NCI-H1105 treated with DMSO at 0.1 percent for 48 hours (cell line): ENCODE data around the gene C11orf91.
"Not testable (repeated sequence)": the region's sequence is repeated elsewhere in the genome, so short reads cannot be mapped to it uniquely, and the experiment has no call there.

Experiments used
- DNase-seq: peaks from one replicate; lab custom pipeline; 2025; lab: John Stamatoyannopoulos, UW

C11orf91 gene

DNA sequence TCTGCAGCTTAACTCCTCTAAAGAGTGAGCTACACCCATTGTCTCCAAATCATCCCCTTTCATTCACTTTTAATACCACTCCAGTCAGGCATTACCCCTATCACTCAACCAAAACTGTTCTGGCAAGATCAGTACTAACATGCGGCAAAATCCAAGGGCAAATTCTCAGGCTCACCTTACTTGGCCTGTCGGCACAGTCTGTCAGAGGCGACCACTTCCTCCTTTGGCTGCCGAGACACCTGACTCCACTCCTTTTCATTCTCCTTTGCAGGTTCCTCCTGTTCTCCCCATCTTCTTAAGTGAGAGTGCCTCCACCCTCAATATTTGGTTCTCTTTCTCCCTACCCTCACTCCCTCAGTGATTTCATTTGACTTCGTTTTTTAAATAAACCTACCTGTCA, 4.2 kb downstream of the C11orf91 start:
- DNase-seq = no peak

DNA sequence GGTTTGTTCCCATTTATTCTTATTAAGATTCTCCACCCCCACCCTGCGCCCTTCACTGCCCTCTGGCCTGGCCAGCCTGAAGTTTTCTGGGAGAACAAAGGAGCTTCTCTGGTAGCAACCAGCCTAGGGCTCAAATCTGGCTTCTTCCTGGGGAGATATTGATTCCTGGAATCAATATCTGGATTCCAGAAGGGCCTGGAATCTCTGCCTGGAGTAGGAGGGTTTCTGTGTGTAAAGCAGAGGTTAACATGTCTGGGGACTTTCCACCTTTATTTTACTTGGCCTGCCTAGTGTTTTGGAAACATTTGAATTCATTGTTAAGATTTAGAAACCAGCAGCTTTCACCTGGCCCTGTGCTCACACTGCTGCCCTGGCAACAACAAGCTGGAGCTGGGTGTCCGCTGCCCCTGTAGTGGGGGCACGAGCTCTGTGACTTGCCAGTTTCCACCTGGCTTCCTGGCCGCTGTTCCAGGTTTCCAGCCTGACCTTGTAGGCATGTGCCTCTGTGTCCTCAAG, 5.5 kb downstream of the C11orf91 start:
- no peak for DNase-seq

DNA sequence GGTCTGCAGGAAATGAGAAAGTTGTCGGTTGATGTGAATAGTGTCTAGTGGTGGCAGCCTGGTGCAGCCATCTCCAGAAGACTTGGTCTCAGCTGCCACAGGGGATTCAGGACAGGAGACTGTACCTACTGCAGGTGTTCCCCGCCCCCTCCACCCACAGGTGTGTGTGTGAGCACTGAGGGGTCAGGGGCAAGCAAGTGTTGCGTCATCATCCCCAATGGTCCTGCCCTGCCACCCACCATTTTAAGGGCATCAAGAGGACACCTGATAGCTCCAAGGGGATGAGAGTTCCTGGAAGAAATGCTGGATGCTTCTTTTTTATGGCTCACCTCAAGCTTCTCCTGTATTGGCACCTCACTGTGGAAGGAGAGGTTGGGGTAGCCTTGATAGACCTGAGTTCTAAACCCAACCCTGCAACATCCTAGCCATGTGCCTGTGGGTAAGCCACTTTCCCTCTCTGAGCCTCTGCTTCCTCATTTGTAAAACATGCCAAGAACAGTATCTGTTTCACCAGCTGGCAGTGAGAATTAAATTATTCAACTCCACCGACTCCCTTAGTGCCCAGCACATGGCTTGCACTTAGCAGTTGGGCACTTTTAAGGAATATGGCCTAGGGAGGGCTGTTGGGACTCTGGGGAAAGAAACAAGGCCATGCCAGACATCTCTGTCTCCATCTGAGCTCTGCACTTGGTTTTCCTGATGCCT, 6.1 kb downstream of the C11orf91 start:
- no peak for DNase-seq

- DNase-seq = no peak
Measured at GRCh38 chr11:33692541-33692940, 8.1 kb downstream of the C11orf91 start.

- DNase-seq = peak; percentile 37
Measured at GRCh38 chr11:33692013-33692504, 8.6 kb downstream of the C11orf91 start.

- no peak for DNase-seq
Measured at GRCh38 chr11:33691066-33691864, 9.4 kb downstream of the C11orf91 start.

- DNase-seq = no peak
Measured at GRCh38 chr11:33690290-33691065, 10.1 kb downstream of the C11orf91 start.

- no peak for DNase-seq
Measured at GRCh38 chr11:33689501-33689900, 11.1 kb downstream of the C11orf91 start.

DNA sequence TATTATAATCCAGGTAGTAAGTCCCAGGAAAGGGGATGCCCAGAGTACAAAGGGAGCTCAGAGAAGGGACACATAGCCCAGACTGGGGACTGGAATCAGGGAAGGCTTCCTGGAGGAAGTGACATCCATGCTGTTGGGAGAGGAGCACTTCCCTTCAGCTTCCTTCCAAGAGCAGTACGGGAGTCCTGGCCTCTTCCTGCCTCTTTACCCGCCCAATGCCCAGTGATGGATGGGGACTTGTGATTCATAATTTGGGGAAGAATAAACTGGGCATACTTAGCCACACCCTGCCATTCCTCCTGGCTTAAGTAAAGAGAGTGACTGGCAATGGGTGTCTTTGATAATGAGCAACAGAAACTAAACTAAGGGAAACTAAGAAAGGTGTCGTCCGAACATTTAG, 11.5 kb downstream of the C11orf91 start:
- no peak for DNase-seq

- peak; percentile 74 for DNase-seq
Measured at GRCh38 chr11:33687733-33688479, 12.7 kb downstream of the C11orf91 start.

DNA sequence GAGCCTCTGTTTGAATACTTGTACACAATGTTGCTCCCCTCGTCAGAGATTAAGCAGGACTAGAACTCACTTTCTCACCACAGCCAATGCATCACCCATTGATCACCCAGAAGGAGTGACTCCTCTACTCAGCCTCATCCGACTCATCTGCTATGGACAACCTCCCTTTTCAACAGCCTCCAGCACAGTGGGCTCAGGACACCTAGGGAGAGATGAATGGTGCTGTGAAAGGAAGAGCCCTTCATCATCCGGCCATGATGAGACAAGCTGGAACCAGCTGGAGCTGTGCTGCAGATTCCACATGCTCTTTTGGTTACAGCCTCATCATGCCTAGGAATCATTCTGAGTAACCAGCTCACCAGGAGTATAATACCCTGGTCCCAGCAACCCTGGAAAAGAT, 15.5 kb downstream of the C11orf91 start:
- no peak for DNase-seq

GRCh38 chr11:33684003-33684706, 16.5 kb downstream of the C11orf91 start:
- DNase-seq = no peak

DNA sequence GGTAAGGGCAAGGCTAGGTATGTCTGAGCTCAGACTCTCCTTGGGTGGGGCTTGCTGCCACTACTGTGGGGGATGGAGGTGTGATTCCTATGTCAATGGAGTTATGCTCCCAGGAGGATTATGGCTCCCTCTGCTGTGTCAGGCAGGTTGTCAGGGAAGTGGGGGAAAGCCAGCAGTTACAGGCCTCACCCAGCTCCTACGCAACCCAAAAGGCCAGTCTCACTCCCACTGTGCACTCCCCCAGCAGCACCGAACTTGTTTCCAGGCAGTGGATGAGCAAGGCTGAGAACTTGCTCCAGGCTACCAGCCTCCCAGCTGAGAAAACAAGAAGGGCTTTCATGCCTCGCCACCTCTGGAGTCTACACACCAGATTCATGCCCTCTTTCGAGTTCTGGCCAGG, 18.2 kb downstream of the C11orf91 start:
- DNase-seq = peak; percentile 4

DNA sequence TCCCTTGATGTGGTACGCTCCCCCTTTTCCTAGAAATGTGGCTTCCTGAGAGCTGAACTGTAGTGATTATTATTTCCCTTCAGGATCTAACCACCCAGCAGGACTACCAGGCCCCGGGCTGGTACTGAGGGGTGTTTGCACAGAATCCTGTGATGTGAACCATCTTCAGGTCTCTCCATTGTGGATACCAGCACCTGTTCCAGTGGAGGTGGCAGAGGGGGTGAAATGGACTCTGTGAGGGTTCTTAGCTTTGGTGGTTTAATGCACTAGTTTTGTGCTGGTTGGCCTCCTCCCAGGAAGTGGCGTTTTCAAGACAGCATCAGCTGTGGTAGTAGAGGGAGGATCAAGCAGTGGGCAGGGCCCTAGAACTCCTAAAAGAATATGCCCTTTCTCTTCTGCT, 18.6 kb downstream of the C11orf91 start:
- DNase-seq = no peak

GRCh38 chr11:33678616-33679015, 22.0 kb downstream of the C11orf91 start:
- not testable (repeated sequence) for DNase-seq

GRCh38 chr11:33674035-33674814, 26.4 kb downstream of the C11orf91 start:
- DNase-seq = no peak

DNA sequence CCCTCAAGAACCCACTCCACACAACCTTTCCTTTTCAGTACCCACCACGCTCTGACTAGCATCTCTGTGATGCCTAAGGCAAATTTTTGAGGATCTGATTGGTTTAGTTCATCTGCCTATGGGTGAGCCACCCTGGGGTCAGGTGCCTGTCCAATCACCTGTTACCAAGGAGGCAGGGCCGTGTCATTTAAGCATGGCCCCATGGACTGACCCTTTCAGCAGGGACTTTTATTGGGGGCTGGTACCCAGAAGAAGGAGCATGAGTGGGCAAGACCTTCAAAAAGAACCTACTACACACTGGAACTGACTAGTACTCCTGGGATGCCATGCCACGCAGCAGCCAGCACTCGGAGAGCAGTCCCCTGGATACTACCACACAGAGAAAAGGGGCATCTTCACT, 28.4 kb downstream of the C11orf91 start:
- DNase-seq = no peak

DNA sequence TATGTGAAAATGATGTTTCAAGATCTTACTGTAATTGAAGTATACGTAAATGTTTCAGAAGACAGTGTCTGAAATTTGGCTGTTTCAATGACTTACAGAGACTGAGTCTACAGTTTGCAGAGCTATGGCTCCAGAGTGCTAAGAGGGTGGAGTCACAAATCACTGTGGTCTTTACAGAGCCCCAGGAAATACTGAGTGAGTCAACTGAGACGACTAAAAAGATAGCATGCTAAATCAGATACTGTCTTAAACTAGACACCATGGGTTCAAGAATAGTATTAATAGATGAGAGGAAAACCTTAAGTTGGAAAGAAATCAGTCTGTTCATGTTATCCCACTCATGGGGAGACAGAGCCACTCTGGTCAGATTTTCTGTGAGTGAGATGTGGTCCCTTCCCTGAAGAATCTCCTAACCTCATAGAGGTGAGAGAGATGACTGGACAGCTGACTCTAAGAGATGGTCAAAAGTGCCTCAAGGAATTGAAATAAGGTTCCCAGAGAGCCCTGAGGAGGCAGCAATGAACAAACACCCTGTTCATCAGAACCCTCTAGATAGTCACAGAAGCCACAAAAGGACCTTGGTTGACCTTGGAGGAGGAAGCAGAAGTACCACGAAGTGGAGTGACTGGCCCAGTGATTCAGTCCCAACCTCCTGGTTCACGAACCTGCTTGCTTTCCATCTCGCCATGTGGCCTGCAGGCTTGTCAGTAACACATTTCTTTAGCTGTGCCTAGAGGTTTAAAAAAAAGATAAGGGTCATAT, 30.2 kb downstream of the C11orf91 start:
- no peak for DNase-seq

DNA sequence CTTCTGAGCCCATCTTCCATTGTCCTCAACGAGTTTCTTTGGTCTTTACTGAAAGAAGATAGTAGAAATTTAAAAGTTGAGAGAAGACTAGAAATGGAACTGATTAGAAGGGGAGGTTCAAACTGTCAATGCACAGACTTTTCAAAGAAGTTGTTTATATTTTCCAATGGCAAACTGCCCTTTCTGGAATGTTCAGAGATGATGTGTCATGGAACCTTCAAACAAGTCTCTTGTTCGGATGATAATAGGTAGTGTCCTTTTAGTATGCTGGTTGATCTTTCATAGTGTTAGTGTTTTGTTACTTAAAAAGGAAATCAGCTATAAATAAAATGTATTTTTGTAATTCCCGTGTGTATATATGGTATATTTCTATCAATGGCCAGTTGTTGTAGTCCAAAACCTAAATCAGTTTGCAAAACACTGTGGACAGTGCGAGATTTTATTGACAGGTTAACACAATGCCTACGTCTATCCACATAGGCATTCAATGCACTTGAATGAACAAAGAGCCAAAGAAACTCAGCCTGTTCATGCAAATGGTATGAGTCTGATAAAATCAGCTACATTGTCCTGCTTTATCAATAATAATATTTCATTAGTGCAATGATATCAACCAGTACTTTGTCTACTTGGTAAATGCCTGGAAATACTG, 30.9 kb downstream of the C11orf91 start:
- no peak for DNase-seq
